Transverse colon (tissue), 4 donors: Measurements from ENCODE around the gene SECTM1. TPM values are rescaled to one million over a fixed set of nuclear protein-coding genes. Genes with fewer than 3 reads are reported as not detected.

ENCODE experiments used
- DNase-seq: peaks from one replicate; pipeline ENCODE4 v3.0.0-alpha.2; 2019
- H3K27ac ChIP-seq, 4 donors: fragments of 200-600 bp; sonication (generic); 2 replicates each; pipeline ENCODE4 v1.5.1; 2016 to 2018; ENCODE audit warnings: inconsistent platforms in 4 of 4
- H3K27me3 ChIP-seq: fragments of 200-600 bp; sonication (generic); 2 replicates; pipeline ENCODE4 v1.5.1; 2017; ENCODE audit warnings: inconsistent platforms
- H3K36me3 ChIP-seq, 4 donors: fragments of 200-600 bp; sonication (generic); 2 replicates each; pipeline ENCODE4 v1.5.1; 2017 to 2019; ENCODE audit warnings: inconsistent platforms in 4 of 4
- H3K4me1 ChIP-seq, 4 donors: fragments of 200-600 bp; sonication (generic); 2 replicates each; pipeline ENCODE4 v1.5.1; 2017 to 2020; ENCODE audit warnings: inconsistent platforms in 4 of 4
- H3K4me3 ChIP-seq, 4 donors: fragments of 200-600 bp; sonication (generic); 1 replicate in 1 of 4; 2 replicates in 3 of 4; pipeline versions ENCODE4 v1.5.1 to v1.6.1; 2017 to 2019; ENCODE audit warnings: inconsistent platforms in 4 of 4
- H3K9me3 ChIP-seq, 2 donors: fragments of 200-600 bp; sonication (generic); 2 replicates each; pipeline ENCODE4 v1.5.1; 2017 to 2019; ENCODE audit warnings: inconsistent platforms in 2 of 2
- CTCF ChIP-seq, 5 experiments: fragments of 200-600 bp in 3 of 5; fragments of 450-650 bp in 2 of 5; sonication (generic) in 3 of 5; IDR thresholded peaks; 1 replicate in 2 of 5; 2 replicates in 3 of 5; pipeline ENCODE4 v1.5.1; 2016 to 2017; ENCODE audit warnings: antibody characterized with exemption in 5 of 5, inconsistent platforms in 3 of 5, mild to moderate bottlenecking in 2 of 5, moderate library complexity in 1 of 5
- EP300 ChIP-seq: sonication (generic); formaldehyde crosslinking; IDR thresholded peaks from one replicate; pipeline ENCODE4 v1.6.1; 2017; ENCODE audit warnings: antibody characterized with exemption, low read depth
- POLR2A ChIP-seq: fragments of 450-650 bp; IDR thresholded peaks from one replicate; pipeline ENCODE4 v1.6.1; 2016; ENCODE audit warnings: antibody characterized with exemption, mild to moderate bottlenecking, moderate library complexity
- POLR2AphosphoS5 ChIP-seq, 3 donors: sonication (generic); formaldehyde crosslinking; IDR thresholded peaks; one replicate each; pipeline ENCODE4 v1.6.1; 2016; ENCODE audit warnings: antibody characterized with exemption in 3 of 3
- WGBS, 2 donors: methylation state at CpG; one replicate each; pipeline ENCODE4 v1.1.5; 2018; ENCODE audit warnings: low coverage in 1 of 2; 5-methylcytosine and 5-hydroxymethylcytosine counted together
- in situ Hi-C, 4 donors: fragments of 200-750 bp; cut with MboI; loops; one replicate each; pipeline versions ENCODE4 v1.15.0 to v1.15.1; 2017; ENCODE audit warnings: low sequenced_read_pairs in 3 of 4, low pct_ligation_motif_present in 1 of 4, low pct_unique_long_range_greater_than_20kb in 1 of 4
- intact Hi-C: fragments of 100-400 bp; cut with DNase I; formaldehyde crosslinking; loops from one replicate; pipeline ENCODE4 v1.15.1; 2023; ENCODE audit warnings: low total_unique reads
- total RNA-seq, 4 donors: library from RNA; depleted of rRNA; stranded (reverse); fragments of >200 nt; gene quantifications; one replicate each; pipeline ENCODE4 v1.1.0, GENCODE V29; 2016

Gene SECTM1
- total RNA-seq, 4 donors from 2014 or later = 5.8 to 127 (median 107) TPM

- intact Hi-C loops (no loop called here), in situ Hi-C loops (no loop called here)
- Histone ChIP-seq H3K9me3 (no peaks in the 10 kb centered on the region), H3K36me3 (no peaks in the 10 kb centered on the region), H3K4me3 (no peak overlapping the region), H3K27ac (peak overlapping the region in 1 of 4 donors; percentile 1), H3K4me1 (peaks cover 0 to 29% (median 17%) of the 10 kb centered on the region in 4 donors), H3K27me3 (no peaks in the 10 kb centered on the region)
- 20 to 80% methylated on average over 1 to 25 of the region's 25 CpGs for WGBS, 2 donors
- DNase-seq = no peak
- no peak for TF ChIP-seq POLR2A
- no peak for TF ChIP-seq CTCF (IDR thresholded peaks at IDR 0.05)
- no peak for TF ChIP-seq EP300
- no peak for TF ChIP-seq POLR2AphosphoS5 (IDR thresholded peaks at IDR 0.05)
Observed at GRCh38 chr17:82282239-82283207, 51.0 kb downstream of the SECTM1 start.

GRCh38 chr17:82281502-82282238 lies 51.9 kb downstream of the SECTM1 start:
- Histone ChIP-seq H3K4me1 (peaks cover 0 to 21% (median 12%) of the 10 kb centered on the region in 4 donors), H3K27ac (no peak overlapping the region), H3K9me3 (no peaks in the 10 kb centered on the region), H3K27me3 (no peaks in the 10 kb centered on the region), H3K36me3 (no peaks in the 10 kb centered on the region), H3K4me3 (no peak overlapping the region)
- in situ Hi-C loops (no loop called here), intact Hi-C loops (no loop called here)
- DNase-seq = peak; percentile 51
- WGBS, 2 donors = 33 to 73% methylated on average over 3 to 21 of the region's 22 CpGs
- TF ChIP-seq CTCF (IDR thresholded peaks at IDR 0.05) (no peak), POLR2AphosphoS5 (IDR thresholded peaks at IDR 0.05) (no peak), POLR2A (no peak), EP300 (no peak)

- Histone ChIP-seq H3K27ac (no peak overlapping the region), H3K9me3 (no peaks in the 10 kb centered on the region), H3K4me3 (no peak overlapping the region), H3K4me1 (peaks cover 0 to 21% (median 12%) of the 10 kb centered on the region in 4 donors), H3K27me3 (no peaks in the 10 kb centered on the region), H3K36me3 (no peaks in the 10 kb centered on the region)
- 75% methylated on average over 7 of the region's 7 CpGs; no CpG with 5 or more reads in 1 of the 2 donors for WGBS, 2 donors
- intact Hi-C loops = no loop called here
- in situ Hi-C loops = no loop called here
- DNase-seq = no peak
- TF ChIP-seq CTCF (IDR thresholded peaks at IDR 0.05) = no peak
- no peak for TF ChIP-seq POLR2AphosphoS5 (IDR thresholded peaks at IDR 0.05)
- no peak for TF ChIP-seq POLR2A
- no peak for TF ChIP-seq EP300
Observed at GRCh38 chr17:82281076-82281475, 52.5 kb downstream of the SECTM1 start.

GRCh38 chr17:82280537-82280936 lies 53.0 kb downstream of the SECTM1 start:
- no peaks in the 10 kb centered on the region for H3K9me3 ChIP-seq
- intact Hi-C loops (no loop called here), in situ Hi-C loops (no loop called here)
- 90 to 94% methylated on average over 7 to 8 of the region's 8 CpGs for WGBS, 2 donors
- no peaks in the 10 kb centered on the region for H3K27me3 ChIP-seq
- no peaks in the 10 kb centered on the region for H3K36me3 ChIP-seq
- H3K4me3 ChIP-seq = no peak overlapping the region
- H3K4me1 ChIP-seq = peaks cover 0 to 21% (median 12%) of the 10 kb centered on the region in 4 donors
- no peak for DNase-seq
- TF ChIP-seq EP300 = no peak
- TF ChIP-seq POLR2A = no peak
- H3K27ac ChIP-seq = no peak overlapping the region
